CD4-positive, alpha-beta T cell (primary cell): Measurements from ENCODE around the gene MAOA. TPM values are rescaled to one million over a fixed set of nuclear protein-coding genes. Genes with fewer than 3 reads are reported as not detected.
A peak's percentile ranks its signal among the peaks of the same experiment; 100 is the strongest.

Source experiments
- ATAC-seq: fragments of 200-7000 bp; cut with Tn5 transposase; one replicate; pipeline ENCODE4 v1.10.0; 2022; ENCODE audit warnings: mild to moderate bottlenecking; ENCODE audit not compliant: poor library complexity
- CTCF ChIA-PET: fragments of 350-600 bp; sonication (Branson Sonifier 250); formaldehyde crosslinking; loops from one replicate; lab custom pipeline; 2021; ENCODE audit warnings: antibody characterized with exemption, inconsistent platforms; lab: Charles Lee
- POLR2A ChIA-PET: fragments of 350-600 bp; sonication (Branson Sonifier 250); formaldehyde crosslinking; loops from one replicate; lab custom pipeline; 2021; ENCODE audit warnings: antibody characterized with exemption, inconsistent platforms; lab: Charles Lee
- DNase-seq, 14 experiments: peaks; one replicate each; pipeline ENCODE4 v3.0.0-alpha.2; 2013 to 2020; ENCODE audit warnings: mixed read lengths in 2 of 14
- H3K27ac ChIP-seq, 2 donors: one replicate each; pipeline versions ENCODE4 v1.5.1 to v1.7.0; 2013; ENCODE audit warnings: low read length in 2 of 2, low read depth in 1 of 2, mild to moderate bottlenecking in 1 of 2
- H3K27me3 ChIP-seq, 2 experiments: 1 replicate in 1 of 2; 2 replicates in 1 of 2; pipeline versions ENCODE4 v1.6.1 to v1.7.0; 2013; ENCODE audit warnings: low read length in 2 of 2, control low read depth in 1 of 2, mild to moderate bottlenecking in 1 of 2, moderate library complexity in 1 of 2; ENCODE audit not compliant: insufficient read depth in 2 of 2, control insufficient read depth in 1 of 2
- H3K36me3 ChIP-seq: one replicate; pipeline ENCODE4 v1.6.1; 2013; ENCODE audit warnings: low read length, control low read depth; ENCODE audit not compliant: insufficient read depth
- H3K4me1 ChIP-seq: one replicate; pipeline ENCODE4 v1.6.1; 2013; ENCODE audit warnings: low read length, control low read depth; ENCODE audit not compliant: insufficient read depth
- H3K4me3 ChIP-seq: one replicate; pipeline ENCODE4 v1.5.1; 2013; ENCODE audit warnings: mild to moderate bottlenecking, low read length, moderate library complexity
- H3K9me3 ChIP-seq, 2 experiments: 1 replicate in 1 of 2; 2 replicates in 1 of 2; pipeline versions ENCODE4 v1.6.1 to v1.7.0; 2013; ENCODE audit warnings: low read length in 2 of 2, mild to moderate bottlenecking in 2 of 2, control low read depth in 1 of 2, moderate library complexity in 1 of 2; ENCODE audit not compliant: control insufficient read depth in 1 of 2, insufficient read depth in 1 of 2
- H3K27ac Mint-ChIP-seq: one replicate; pipeline ENCODE4 v1.8.0; 2020; ENCODE audit warnings: mixed read lengths
- H3K27me3 Mint-ChIP-seq: one replicate; pipeline ENCODE4 v1.8.0; 2021; ENCODE audit warnings: mixed read lengths
- H3K36me3 Mint-ChIP-seq: one replicate; pipeline ENCODE4 v1.8.0; 2021; ENCODE audit warnings: low read depth, mixed read lengths
- H3K4me1 Mint-ChIP-seq: one replicate; pipeline ENCODE4 v1.8.0; 2021; ENCODE audit warnings: low read depth, mixed read lengths
- H3K4me3 Mint-ChIP-seq: one replicate; pipeline ENCODE4 v1.8.0; 2020; ENCODE audit warnings: mild to moderate bottlenecking, mixed read lengths
- H3K9me3 Mint-ChIP-seq: one replicate; pipeline ENCODE4 v1.8.0; 2020; ENCODE audit warnings: mixed read lengths
- intact Hi-C, 2 experiments: fragments of 100-400 bp; cut with DNase I in 1 of 2; cut with micrococcal nuclease in 1 of 2; formaldehyde crosslinking; loops; one replicate each; pipeline versions ENCODE4 v1.15.1 to v1.9.0; 2023 to 2025; cut with DNase I, micrococcal nuclease
- total RNA-seq, 174 experiments: library from RNA in 2 of 174; stranded (reverse) in 2 of 174; gene quantifications; one replicate each; pipeline ENCODE4 v1.2.3 and lab custom pipeline; 2021 to 2026
- TF ChIP-seq, protein P1 (sequence below): fragments of 200-600 bp; IDR thresholded peaks from one replicate; pipeline ENCODE4 v1.8.0; 2022; ENCODE audit warnings: antibody characterized with exemption, mild to moderate bottlenecking

The MAOA gene
- total RNA-seq, 2 experiments from 2014 or later = not detected

DNA sequence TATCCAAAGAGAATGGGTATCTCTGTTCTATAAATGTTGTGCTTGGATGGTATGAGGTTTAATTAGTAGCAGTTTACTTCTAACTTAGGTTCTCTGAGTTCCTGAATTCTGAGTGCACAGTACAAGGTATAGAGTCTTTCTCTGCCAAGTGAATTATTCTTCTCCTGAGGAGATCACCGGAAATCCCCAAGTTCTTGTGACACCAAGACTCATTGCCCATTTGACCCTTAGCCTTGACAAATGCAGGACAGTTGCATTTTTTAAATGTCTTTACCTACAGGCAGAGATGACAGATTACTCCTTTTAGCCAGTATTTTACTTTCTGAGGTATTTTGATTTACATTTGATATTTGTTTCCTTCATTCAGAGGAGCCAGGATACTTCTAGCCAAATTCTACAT lies 72.9 kb downstream of the MAOA start:
- POLR2A ChIA-PET = no interaction called here
- TF ChIP-seq, protein P1, sequence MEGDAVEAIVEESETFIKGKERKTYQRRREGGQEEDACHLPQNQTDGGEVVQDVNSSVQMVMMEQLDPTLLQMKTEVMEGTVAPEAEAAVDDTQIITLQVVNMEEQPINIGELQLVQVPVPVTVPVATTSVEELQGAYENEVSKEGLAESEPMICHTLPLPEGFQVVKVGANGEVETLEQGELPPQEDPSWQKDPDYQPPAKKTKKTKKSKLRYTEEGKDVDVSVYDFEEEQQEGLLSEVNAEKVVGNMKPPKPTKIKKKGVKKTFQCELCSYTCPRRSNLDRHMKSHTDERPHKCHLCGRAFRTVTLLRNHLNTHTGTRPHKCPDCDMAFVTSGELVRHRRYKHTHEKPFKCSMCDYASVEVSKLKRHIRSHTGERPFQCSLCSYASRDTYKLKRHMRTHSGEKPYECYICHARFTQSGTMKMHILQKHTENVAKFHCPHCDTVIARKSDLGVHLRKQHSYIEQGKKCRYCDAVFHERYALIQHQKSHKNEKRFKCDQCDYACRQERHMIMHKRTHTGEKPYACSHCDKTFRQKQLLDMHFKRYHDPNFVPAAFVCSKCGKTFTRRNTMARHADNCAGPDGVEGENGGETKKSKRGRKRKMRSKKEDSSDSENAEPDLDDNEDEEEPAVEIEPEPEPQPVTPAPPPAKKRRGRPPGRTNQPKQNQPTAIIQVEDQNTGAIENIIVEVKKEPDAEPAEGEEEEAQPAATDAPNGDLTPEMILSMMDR = no peak
- peak in 2 of 14 experiments; percentile 4 to 12 for DNase-seq
- no peak overlapping the region for H3K4me3 ChIP-seq
- no peaks in the 10 kb centered on the region for H3K4me1 Mint-ChIP-seq
- CTCF ChIA-PET = no interaction called here
- no peaks in the 10 kb centered on the region for H3K4me1 ChIP-seq
- no peaks in the 10 kb centered on the region for H3K36me3 ChIP-seq
- ATAC-seq = no peak
- H3K27me3 ChIP-seq = no peaks in the 10 kb centered on the region
- intact Hi-C loops = no loop called here
- peaks cover 5% of the 10 kb centered on the region for H3K27me3 Mint-ChIP-seq
- H3K9me3 Mint-ChIP-seq = no peaks in the 10 kb centered on the region
- H3K27ac Mint-ChIP-seq = no peak overlapping the region
- H3K4me3 Mint-ChIP-seq = no peak overlapping the region
- H3K9me3 ChIP-seq = no peaks in the 10 kb centered on the region
- H3K36me3 Mint-ChIP-seq = no peaks in the 10 kb centered on the region
- no peak overlapping the region for H3K27ac ChIP-seq

DNA sequence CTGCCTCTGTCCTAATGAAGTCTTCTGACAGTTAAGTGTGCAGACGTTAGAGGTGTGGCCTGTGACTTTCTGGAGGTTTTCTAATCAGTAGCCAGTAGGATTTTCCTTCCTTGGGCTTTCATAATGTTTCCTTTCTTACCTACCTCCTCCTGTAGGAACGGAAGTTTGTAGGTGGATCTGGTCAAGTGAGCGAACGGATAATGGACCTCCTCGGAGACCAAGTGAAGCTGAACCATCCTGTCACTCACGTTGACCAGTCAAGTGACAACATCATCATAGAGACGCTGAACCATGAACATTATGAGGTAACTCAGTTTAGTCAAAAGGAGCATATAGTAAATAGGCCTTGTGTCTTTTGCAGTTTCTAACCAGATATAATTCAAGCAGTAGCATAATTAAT lies 75.0 kb downstream of the MAOA start:
- Mint-ChIP-seq H3K36me3 (no peaks in the 10 kb centered on the region), H3K27me3 (peaks cover 5% of the 10 kb centered on the region), H3K27ac (no peak overlapping the region), H3K4me1 (no peaks in the 10 kb centered on the region), H3K9me3 (no peaks in the 10 kb centered on the region), H3K4me3 (no peak overlapping the region)
- TF ChIP-seq, protein P1 = no peak
- intact Hi-C loops = no loop called here
- no peak overlapping the region for H3K4me3 ChIP-seq
- ChIA-PET POLR2A (no interaction called here), CTCF (interaction anchor here (0.7 kb wide), 1 partner anchor 102 kb away, joined by 5 read pairs; no protein-coding TSS in a partner anchor)
- H3K9me3 ChIP-seq = no peaks in the 10 kb centered on the region
- DNase-seq (no peak), ATAC-seq (no peak)
- no peaks in the 10 kb centered on the region for H3K4me1 ChIP-seq
- no peak overlapping the region for H3K27ac ChIP-seq
- H3K27me3 ChIP-seq = no peaks in the 10 kb centered on the region
- no peaks in the 10 kb centered on the region for H3K36me3 ChIP-seq

DNA sequence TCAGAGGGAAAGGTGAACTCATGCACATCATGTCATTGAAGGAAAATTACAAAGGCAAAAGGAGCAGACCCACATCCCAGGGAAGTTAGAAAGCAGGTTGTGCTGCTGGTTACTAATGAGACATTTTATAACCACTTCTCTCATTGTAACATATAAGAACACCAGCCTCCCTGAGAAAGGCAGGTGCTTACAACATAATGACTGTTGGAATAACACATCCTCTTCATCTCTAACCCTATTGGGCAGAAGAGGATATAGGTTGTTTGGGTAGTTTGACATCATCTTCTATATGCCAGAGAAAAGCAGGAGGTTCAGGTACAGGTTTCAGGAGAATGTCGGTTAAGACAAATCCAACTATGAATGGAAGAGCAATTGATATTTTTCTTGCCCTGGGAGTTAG lies 77.6 kb downstream of the MAOA start:
- Mint-ChIP-seq H3K27me3 (peaks cover 5% of the 10 kb centered on the region), H3K4me3 (no peak overlapping the region), H3K36me3 (no peaks in the 10 kb centered on the region), H3K27ac (no peak overlapping the region), H3K4me1 (no peaks in the 10 kb centered on the region), H3K9me3 (no peaks in the 10 kb centered on the region)
- no peak for ATAC-seq
- Histone ChIP-seq H3K4me1 (no peaks in the 10 kb centered on the region), H3K4me3 (no peak overlapping the region), H3K27me3 (no peaks in the 10 kb centered on the region), H3K9me3 (no peaks in the 10 kb centered on the region), H3K27ac (no peak overlapping the region), H3K36me3 (no peaks in the 10 kb centered on the region)
- no peak for DNase-seq
- intact Hi-C loops = no loop called here
- ChIA-PET CTCF (no interaction called here), POLR2A (no interaction called here)
- TF ChIP-seq, protein P1 = no peak
